GM12878 (cell line): ENCODE results near the gene BNIP5. TPM values are rescaled to one million over a fixed set of nuclear protein-coding genes. Genes with fewer than 3 reads are reported as not detected.

Source experiments
- ATAC-seq: fragments of 200-7000 bp; cut with Tn5 transposase; 3 replicates; pipeline ENCODE4 v1.9.1; 2020; ENCODE audit warnings: mild to moderate bottlenecking, moderate library complexity
- BruUV-seq: library from RNA; stranded (reverse); fragments of 400-500 nt; replicated peaks from 2 replicates; lab custom pipeline; 2021; lab: Mats Ljungman, UMichigan
- CTCF ChIA-PET: fragments of 300-600 bp; sonication (Branson Sonifier 250); formaldehyde crosslinking; extraction: SDS; loops from one replicate; lab custom pipeline; 2021; ENCODE audit warnings: inconsistent platforms; lab: Yijun Ruan, JAX
- POLR2A ChIA-PET: fragments of 350-600 bp; formaldehyde crosslinking; extraction: SDS; loops from one replicate; lab custom pipeline; 2021; ENCODE audit warnings: inconsistent platforms; lab: Charles Lee
- RAD21 ChIA-PET: fragments of 300-600 bp; sonication (Branson Sonifier 250); formaldehyde crosslinking; loops from one replicate; lab custom pipeline; 2023; ENCODE audit warnings: antibody characterized with exemption; ENCODE audit not compliant: unreplicated experiment; lab: Charles Lee
- SMC1A ChIA-PET: fragments of 300-600 bp; sonication (Branson Sonifier 250); formaldehyde crosslinking; loops from one replicate; lab custom pipeline; 2023; ENCODE audit not compliant: unreplicated experiment, uncharacterized antibody; lab: Charles Lee
- DNase-seq: peaks from one replicate; pipeline ENCODE4 v3.0.0-alpha.2; 2011; ENCODE audit warnings: low read depth, low spot score
- FAIRE-seq: peaks from 3 replicates; lab custom pipeline; 2011; peaks lifted over from hg19 to GRCh38; lab: Jason Lieb, UNC
- H2AFZ ChIP-seq: 2 replicates; pipeline ENCODE4 v1.6.0; 2011; ENCODE audit warnings: low read depth, low read length, control low read depth; ENCODE audit not compliant: control insufficient read depth
- H3K27ac ChIP-seq: 2 replicates; pipeline ENCODE4 v1.5.1; 2011; ENCODE audit warnings: control low read depth; ENCODE audit not compliant: control insufficient read depth, insufficient read depth
- H3K27me3 ChIP-seq, 2 experiments: replicated peaks in 1 of 2; 2 replicates each; pipeline versions ENCODE4 v1.6.0 to v1.6.1; 2011; ENCODE audit warnings: low read length in 1 of 2; ENCODE audit not compliant: control insufficient read depth in 2 of 2, insufficient read depth in 2 of 2
- H3K36me3 ChIP-seq, 2 experiments: 2 replicates each; pipeline ENCODE4 v1.5.1; 2011; ENCODE audit warnings: low read length in 1 of 2; ENCODE audit not compliant: control insufficient read depth in 2 of 2, insufficient read depth in 2 of 2
- H3K4me1 ChIP-seq: 2 replicates; pipeline ENCODE4 v1.6.1; 2011; ENCODE audit warnings: mild to moderate bottlenecking, low read length, moderate library complexity, mixed read lengths; ENCODE audit not compliant: control insufficient read depth, insufficient read depth
- H3K4me2 ChIP-seq: 2 replicates; pipeline ENCODE4 v1.6.0; 2011; ENCODE audit warnings: control low read depth; ENCODE audit not compliant: control insufficient read depth, insufficient read depth
- H3K4me3 ChIP-seq: fragments of 200-600 bp; sonication (generic); 2 replicates; pipeline ENCODE4 v1.5.1; 2016
- H3K79me2 ChIP-seq: 2 replicates; pipeline ENCODE4 v1.6.0; 2011; ENCODE audit warnings: low read length; ENCODE audit not compliant: control insufficient read depth, insufficient read depth
- H3K9ac ChIP-seq: 2 replicates; pipeline ENCODE4 v1.8.0; 2011; ENCODE audit warnings: low read length, control low read depth, mixed read lengths; ENCODE audit not compliant: control insufficient read depth, insufficient read depth
- H3K9me3 ChIP-seq: replicated peaks from 3 replicates; pipeline ENCODE4 v1.5.1; 2011; ENCODE audit warnings: mild to moderate bottlenecking, low read length; ENCODE audit not compliant: control insufficient read depth, insufficient read depth
- H4K20me1 ChIP-seq: 2 replicates; pipeline ENCODE4 v1.6.0; 2011; ENCODE audit not compliant: control insufficient read depth, insufficient read depth
- BHLHE40 ChIP-seq, 2 experiments: fragments of 450-650 bp in 1 of 2; IDR thresholded peaks; 2 replicates each; pipeline ENCODE4 v1.6.1; 2011 to 2017; ENCODE audit warnings: low read depth in 2 of 2, borderline replicate concordance in 1 of 2, improper control_type of control experiment in 1 of 2, low read length in 1 of 2, mild to moderate bottlenecking in 1 of 2
- BRCA1 ChIP-seq: IDR thresholded peaks from 2 replicates; pipeline ENCODE4 v1.6.1; 2011; ENCODE audit warnings: low read depth, low read length, improper control_type of control experiment
- GATAD2B ChIP-seq: fragments of 450-650 bp; conservative IDR thresholded peaks from 2 replicates; pipeline ENCODE4 v1.6.1; 2017; ENCODE audit warnings: low read depth, mild to moderate bottlenecking, moderate library complexity
- MTA3 ChIP-seq: IDR thresholded peaks from 2 replicates; pipeline ENCODE4 v1.6.1; 2012; ENCODE audit warnings: low read length, inconsistent platforms, borderline replicate concordance
- NFYA ChIP-seq: IDR thresholded peaks from 2 replicates; pipeline ENCODE4 v1.6.1; 2011; ENCODE audit warnings: low read depth, mild to moderate bottlenecking, low read length, improper control_type of control experiment, borderline replicate concordance
- NRF1 ChIP-seq: conservative IDR thresholded peaks from 2 replicates; pipeline ENCODE4 v1.6.1; 2011; ENCODE audit warnings: mild to moderate bottlenecking, low read depth, low read length, improper control_type of control experiment
- RFX5 ChIP-seq: IDR thresholded peaks from 2 replicates; pipeline ENCODE4 v1.6.1; 2011; ENCODE audit warnings: low read depth, low read length, improper control_type of control experiment
- SPI1 ChIP-seq: IDR thresholded peaks from 2 replicates; pipeline ENCODE4 v1.6.1; 2011; ENCODE audit warnings: low read depth, mild to moderate bottlenecking, low read length, moderate library complexity, borderline replicate concordance; ENCODE audit not compliant: insufficient read depth
- SUPT20H ChIP-seq: IDR thresholded peaks from 2 replicates; pipeline ENCODE4 v1.6.1; 2011; ENCODE audit warnings: low read depth, mild to moderate bottlenecking, low read length, moderate library complexity, borderline replicate concordance; ENCODE audit not compliant: control insufficient read depth
- SUZ12 ChIP-seq: fragments of 200-600 bp; sonication (generic); IDR thresholded peaks from one replicate; pipeline ENCODE4 v1.6.1; 2018; ENCODE audit warnings: antibody characterized with exemption, mild to moderate bottlenecking; ENCODE audit not compliant: unreplicated experiment
- ZNF24 ChIP-seq: fragments of 450-650 bp; IDR thresholded peaks from 2 replicates; pipeline ENCODE4 v1.6.1; 2017; ENCODE audit warnings: antibody characterized with exemption, mild to moderate bottlenecking
- WGBS: methylation state at CpG from one replicate; pipeline ENCODE4 v1.1.6; 2016; ENCODE audit warnings: low lambda C conversion rate; ENCODE audit not compliant: insufficient replicate concordance, insufficient coverage; ENCODE audit errors: missing lambda C conversion rate; 5-methylcytosine and 5-hydroxymethylcytosine counted together
- in situ Hi-C: fragments of 300-500 bp; cut with MboI; formaldehyde crosslinking; loops from 9 replicates; pipeline ENCODE4 v1.14.3; 2018; ENCODE audit warnings: mixed read lengths
- intact Hi-C: fragments of 100-400 bp; cut with micrococcal nuclease; formaldehyde crosslinking; loops from one replicate; pipeline ENCODE4 v1.14.2; 2022; ENCODE audit not compliant: unreplicated experiment
- polyA plus RNA-seq, 11 experiments: library from polyadenylated mRNA; depleted of rRNA in 4 of 11; unstranded in 6 of 11; stranded (reverse) in 5 of 11; fragments of >200 nt; fragmentation: Nextera tagmentation in 4 of 11; fragmentation: Illumina TruSeq in 1 of 11; extraction: Ambion mirVana in 4 of 11; extraction: Trizol in 1 of 11; gene quantifications; 1 replicate in 1 of 11; 2 replicates in 10 of 11; pipeline versions ENCODE4 v1.2.1 to v1.2.3, GENCODE V29; 2011 to 2016; ENCODE audit warnings: inconsistent platforms in 2 of 11, missing spikeins in 2 of 11, low read depth in 1 of 11
- total RNA-seq, 4 experiments: library from RNA; depleted of rRNA in 3 of 4; stranded (reverse); fragments of >200 nt in 3 of 4; fragmentation: Illumina TruSeq in 1 of 4; extraction: Trizol in 1 of 4; gene quantifications; 2 replicates each; pipeline versions ENCODE4 v1.2.1 to v1.2.3, GENCODE V29; 2013 to 2021
- TF ChIP-seq, protein P1 (sequence below): fragments of 450-650 bp; IDR thresholded peaks from 2 replicates; pipeline ENCODE4 v1.6.1; 2016; ENCODE audit warnings: mild to moderate bottlenecking
- TF ChIP-seq, protein P2 (sequence below): IDR thresholded peaks from 2 replicates; pipeline ENCODE4 v1.6.1; 2011; ENCODE audit warnings: low read depth, mild to moderate bottlenecking, low read length, moderate library complexity, borderline replicate concordance; ENCODE audit errors: extremely low read depth
- TF ChIP-seq, protein P3 (sequence below): fragments of 450-650 bp; IDR thresholded peaks from 2 replicates; pipeline ENCODE4 v1.6.1; 2018; ENCODE audit warnings: mild to moderate bottlenecking, low read depth, moderate library complexity; ENCODE audit not compliant: partially characterized antibody
- TF ChIP-seq, protein P4 (sequence below): fragments of 450-650 bp; IDR thresholded peaks from 2 replicates; pipeline ENCODE4 v1.6.1; 2016; ENCODE audit warnings: mild to moderate bottlenecking, moderate library complexity, borderline replicate concordance

BNIP5 gene
- total and polyA plus RNA-seq, 10 of the 15 experiments (the other 5 are each of a cell fraction or from before 2014, with no cell fraction given) = 0.02 to 0.68 (median 0.05) TPM; not detected in 2

DNA sequence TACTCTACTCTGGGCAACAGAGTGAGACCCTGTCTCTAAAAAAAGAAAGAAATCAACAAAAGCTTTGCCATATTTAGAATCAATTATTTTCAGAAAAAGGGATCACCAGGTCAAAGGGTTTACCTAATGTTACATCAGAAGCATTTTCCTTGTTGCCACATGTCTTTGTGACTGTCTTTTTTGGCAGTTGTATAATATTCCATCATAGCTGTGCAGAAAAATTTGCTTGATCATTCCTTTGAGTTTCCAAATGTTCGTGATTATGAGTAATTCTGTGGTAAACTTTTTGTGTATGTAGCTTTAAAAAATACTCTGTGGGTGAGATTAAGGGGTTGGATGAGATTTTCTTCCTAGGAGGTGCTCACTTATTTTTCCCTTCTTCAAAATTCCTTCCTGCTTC, 40.4 kb downstream of the BNIP5 start:
- no peak for ATAC-seq
- CTCF ChIA-PET = interaction anchor here (0.5 to 15.8 kb wide), 5 partner anchors 9 to 274 kb away, joined by 3 to 313 read pairs (median 4); no protein-coding TSS in a partner anchor
- Histone ChIP-seq H3K79me2 (no peaks in the 10 kb centered on the region), H3K4me3 (no peak overlapping the region), H4K20me1 (no peaks in the 10 kb centered on the region), H3K27me3 (peaks cover 0 to 2% of the 10 kb centered on the region in 2 experiments; a peak in 1 of 4 replicates), H3K9ac (no peak overlapping the region), H3K27ac (no peak overlapping the region), H3K4me2 (no peak overlapping the region), H3K4me1 (no peaks in the 10 kb centered on the region), H3K36me3 (no peaks in the 10 kb centered on the region), H3K9me3 (no peaks in the 10 kb centered on the region), H2AFZ (no peak overlapping the region)
- WGBS = 0% methylated on average over 1 of the region's 1 CpG
- no peak for FAIRE-seq
- POLR2A ChIA-PET = no interaction called here
- BruUV-seq = no TSS peak
- in situ Hi-C loops (no loop called here), intact Hi-C loops (no loop called here)
- SMC1A ChIA-PET = interaction anchor here (1.1 to 1.2 kb wide), 2 partner anchors 13 to 16 kb away, joined by 3 to 4 read pairs; no protein-coding TSS in a partner anchor
- DNase-seq = no peak
- RAD21 ChIA-PET = interaction anchor here (0.8 to 1.0 kb wide), 2 partner anchors 9 to 62 kb away, joined by 3 to 5 read pairs; no protein-coding TSS in a partner anchor
- no peak for TF ChIP-seq ZNF24
- TF ChIP-seq SUZ12 = no peak
- no peak for TF ChIP-seq SPI1
- no peak for TF ChIP-seq GATAD2B
- TF ChIP-seq, protein P1, sequence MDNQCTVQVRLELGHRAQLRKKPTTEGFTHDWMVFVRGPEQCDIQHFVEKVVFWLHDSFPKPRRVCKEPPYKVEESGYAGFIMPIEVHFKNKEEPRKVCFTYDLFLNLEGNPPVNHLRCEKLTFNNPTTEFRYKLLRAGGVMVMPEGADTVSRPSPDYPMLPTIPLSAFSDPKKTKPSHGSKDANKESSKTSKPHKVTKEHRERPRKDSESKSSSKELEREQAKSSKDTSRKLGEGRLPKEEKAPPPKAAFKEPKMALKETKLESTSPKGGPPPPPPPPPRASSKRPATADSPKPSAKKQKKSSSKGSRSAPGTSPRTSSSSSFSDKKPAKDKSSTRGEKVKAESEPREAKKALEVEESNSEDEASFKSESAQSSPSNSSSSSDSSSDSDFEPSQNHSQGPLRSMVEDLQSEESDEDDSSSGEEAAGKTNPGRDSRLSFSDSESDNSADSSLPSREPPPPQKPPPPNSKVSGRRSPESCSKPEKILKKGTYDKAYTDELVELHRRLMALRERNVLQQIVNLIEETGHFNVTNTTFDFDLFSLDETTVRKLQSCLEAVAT = no peak
- TF ChIP-seq BRCA1 = no peak
- TF ChIP-seq NFYA = no peak
- TF ChIP-seq, protein P2, sequence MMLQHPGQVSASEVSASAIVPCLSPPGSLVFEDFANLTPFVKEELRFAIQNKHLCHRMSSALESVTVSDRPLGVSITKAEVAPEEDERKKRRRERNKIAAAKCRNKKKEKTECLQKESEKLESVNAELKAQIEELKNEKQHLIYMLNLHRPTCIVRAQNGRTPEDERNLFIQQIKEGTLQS = no peak
- TF ChIP-seq MTA3 = no peak
- no peak for TF ChIP-seq RFX5
- TF ChIP-seq SUPT20H = no peak
- TF ChIP-seq, protein P3, sequence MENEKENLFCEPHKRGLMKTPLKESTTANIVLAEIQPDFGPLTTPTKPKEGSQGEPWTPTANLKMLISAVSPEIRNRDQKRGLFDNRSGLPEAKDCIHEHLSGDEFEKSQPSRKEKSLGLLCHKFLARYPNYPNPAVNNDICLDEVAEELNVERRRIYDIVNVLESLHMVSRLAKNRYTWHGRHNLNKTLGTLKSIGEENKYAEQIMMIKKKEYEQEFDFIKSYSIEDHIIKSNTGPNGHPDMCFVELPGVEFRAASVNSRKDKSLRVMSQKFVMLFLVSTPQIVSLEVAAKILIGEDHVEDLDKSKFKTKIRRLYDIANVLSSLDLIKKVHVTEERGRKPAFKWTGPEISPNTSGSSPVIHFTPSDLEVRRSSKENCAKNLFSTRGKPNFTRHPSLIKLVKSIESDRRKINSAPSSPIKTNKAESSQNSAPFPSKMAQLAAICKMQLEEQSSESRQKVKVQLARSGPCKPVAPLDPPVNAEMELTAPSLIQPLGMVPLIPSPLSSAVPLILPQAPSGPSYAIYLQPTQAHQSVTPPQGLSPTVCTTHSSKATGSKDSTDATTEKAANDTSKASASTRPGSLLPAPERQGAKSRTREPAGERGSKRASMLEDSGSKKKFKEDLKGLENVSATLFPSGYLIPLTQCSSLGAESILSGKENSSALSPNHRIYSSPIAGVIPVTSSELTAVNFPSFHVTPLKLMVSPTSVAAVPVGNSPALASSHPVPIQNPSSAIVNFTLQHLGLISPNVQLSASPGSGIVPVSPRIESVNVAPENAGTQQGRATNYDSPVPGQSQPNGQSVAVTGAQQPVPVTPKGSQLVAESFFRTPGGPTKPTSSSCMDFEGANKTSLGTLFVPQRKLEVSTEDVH = no peak
- TF ChIP-seq, protein P4, sequence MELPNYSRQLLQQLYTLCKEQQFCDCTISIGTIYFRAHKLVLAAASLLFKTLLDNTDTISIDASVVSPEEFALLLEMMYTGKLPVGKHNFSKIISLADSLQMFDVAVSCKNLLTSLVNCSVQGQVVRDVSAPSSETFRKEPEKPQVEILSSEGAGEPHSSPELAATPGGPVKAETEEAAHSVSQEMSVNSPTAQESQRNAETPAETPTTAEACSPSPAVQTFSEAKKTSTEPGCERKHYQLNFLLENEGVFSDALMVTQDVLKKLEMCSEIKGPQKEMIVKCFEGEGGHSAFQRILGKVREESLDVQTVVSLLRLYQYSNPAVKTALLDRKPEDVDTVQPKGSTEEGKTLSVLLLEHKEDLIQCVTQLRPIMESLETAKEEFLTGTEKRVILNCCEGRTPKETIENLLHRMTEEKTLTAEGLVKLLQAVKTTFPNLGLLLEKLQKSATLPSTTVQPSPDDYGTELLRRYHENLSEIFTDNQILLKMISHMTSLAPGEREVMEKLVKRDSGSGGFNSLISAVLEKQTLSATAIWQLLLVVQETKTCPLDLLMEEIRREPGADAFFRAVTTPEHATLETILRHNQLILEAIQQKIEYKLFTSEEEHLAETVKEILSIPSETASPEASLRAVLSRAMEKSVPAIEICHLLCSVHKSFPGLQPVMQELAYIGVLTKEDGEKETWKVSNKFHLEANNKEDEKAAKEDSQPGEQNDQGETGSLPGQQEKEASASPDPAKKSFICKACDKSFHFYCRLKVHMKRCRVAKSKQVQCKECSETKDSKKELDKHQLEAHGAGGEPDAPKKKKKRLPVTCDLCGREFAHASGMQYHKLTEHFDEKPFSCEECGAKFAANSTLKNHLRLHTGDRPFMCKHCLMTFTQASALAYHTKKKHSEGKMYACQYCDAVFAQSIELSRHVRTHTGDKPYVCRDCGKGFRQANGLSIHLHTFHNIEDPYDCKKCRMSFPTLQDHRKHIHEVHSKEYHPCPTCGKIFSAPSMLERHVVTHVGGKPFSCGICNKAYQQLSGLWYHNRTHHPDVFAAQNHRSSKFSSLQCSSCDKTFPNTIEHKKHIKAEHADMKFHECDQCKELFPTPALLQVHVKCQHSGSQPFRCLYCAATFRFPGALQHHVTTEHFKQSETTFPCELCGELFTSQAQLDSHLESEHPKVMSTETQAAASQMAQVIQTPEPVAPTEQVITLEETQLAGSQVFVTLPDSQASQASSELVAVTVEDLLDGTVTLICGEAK = no peak
- TF ChIP-seq BHLHE40 (IDR thresholded peaks at IDR 0.05; ENCODE audit: borderline replicate concordance in 1 of 2, low read depth in 2 of 2, low read length in 1 of 2) = no peak
- TF ChIP-seq NRF1 = no peak
